Stimulated activated CD8-positive, alpha-beta memory T cell treated with anti-CD3 and anti-CD28 coated beads, Interleukin-2, amount 100 ng/mL, for 1 hour (primary cell): ENCODE measurements around the gene ZNF653.
"Not testable (repeated sequence)": the region's sequence is repeated elsewhere in the genome, so short reads cannot be mapped to it uniquely, and the experiment has no call there.

Source experiments
- DNase-seq, 2 donors: peaks; one replicate each; pipeline ENCODE4 v3.0.0-alpha.2; 2020; ENCODE audit warnings: low read depth in 2 of 2

The ZNF653 gene

GRCh38 chr19:11481534-11482383 is 23.9 kb downstream of the ZNF653 start:
- DNase-seq = peak in 1 of 2 donors; percentile 24

GRCh38 chr19:11480715-11481533 is 24.7 kb downstream of the ZNF653 start, which contains the start of gene ELAVL3:
TSS of gene ELAVL3 (minus strand) at chr19:11481046. CDS start at chr19:11480608, 438 bp downstream.
- DNase-seq = no peak

- no peak for DNase-seq
Observed at GRCh38 chr19:11479898-11480714, 25.5 kb downstream of the ZNF653 start.

- DNase-seq = no peak
Observed at GRCh38 chr19:11479090-11479897, 26.3 kb downstream of the ZNF653 start.

GRCh38 chr19:11478167-11479089 is 27.2 kb downstream of the ZNF653 start:
- DNase-seq = no peak

GRCh38 chr19:11475861-11476260 is 29.8 kb downstream of the ZNF653 start:
- no peak for DNase-seq

GRCh38 chr19:11475343-11475742 is 30.3 kb downstream of the ZNF653 start:
- not testable (repeated sequence) for DNase-seq

GRCh38 chr19:11473725-11474124 is 31.9 kb downstream of the ZNF653 start:
- no peak for DNase-seq

- not testable (repeated sequence) for DNase-seq
Observed at GRCh38 chr19:11468266-11468845, 37.3 kb downstream of the ZNF653 start.

GRCh38 chr19:11465600-11465999 is 40.0 kb downstream of the ZNF653 start:
- no peak for DNase-seq

GRCh38 chr19:11464333-11465265 is 41.0 kb downstream of the ZNF653 start:
- DNase-seq = no peak

GRCh38 chr19:11463391-11463790 is 42.2 kb downstream of the ZNF653 start:
- no peak for DNase-seq

GRCh38 chr19:11461453-11461852 is 44.2 kb downstream of the ZNF653 start:
- DNase-seq = no peak

GRCh38 chr19:11460207-11460606 is 45.4 kb downstream of the ZNF653 start:
- no peak for DNase-seq

- DNase-seq = not testable (repeated sequence)
Observed at GRCh38 chr19:11458912-11459311, 46.7 kb downstream of the ZNF653 start.

GRCh38 chr19:11458236-11458900 is 47.3 kb downstream of the ZNF653 start:
- no peak for DNase-seq

GRCh38 chr19:11457831-11458230 is 47.8 kb downstream of the ZNF653 start:
- DNase-seq = no peak

GRCh38 chr19:11457115-11457514 is 48.5 kb downstream of the ZNF653 start:
- DNase-seq = no peak
